ENCODE data around the gene PLPPR2. TPM values are rescaled to one million over a fixed set of nuclear protein-coding genes. Genes with fewer than 3 reads are reported as not detected.

Gene PLPPR2
- total RNA-seq, 1 donor from 2014 or later = 61.4 TPM

Other genes with a start within 250 kb of the PLPPR2 start
- 1.1 TPM for gene SPC24, start 199.7 kb upstream of the PLPPR2 start, total RNA-seq
- gene KANK2, start 157.9 kb upstream of the PLPPR2 start, total RNA-seq = 572 TPM
- not detected for gene ANGPTL8, start 115.8 kb upstream of the PLPPR2 start, total RNA-seq
- gene DOCK6, start 92.9 kb upstream of the PLPPR2 start, total RNA-seq = 140 TPM
- gene TSPAN16, start 59.3 kb upstream of the PLPPR2 start, total RNA-seq = not detected
- 33.6 TPM for gene RAB3D, start 15.8 kb upstream of the PLPPR2 start, total RNA-seq
- gene TMEM205, start 9.2 kb upstream of the PLPPR2 start, total RNA-seq = 225 TPM
- 79.0 TPM for gene CCDC159, start 8.9 kb upstream of the PLPPR2 start, total RNA-seq
- gene SWSAP1, start 19.2 kb downstream of the PLPPR2 start, total RNA-seq = 4.5 TPM
- 0.21 TPM for gene EPOR, start 28.9 kb downstream of the PLPPR2 start, total RNA-seq
- 63.2 TPM for gene RGL3, start 63.9 kb downstream of the PLPPR2 start, total RNA-seq
- gene ODAD3, start 79.7 kb downstream of the PLPPR2 start, total RNA-seq = not detected
- 208 TPM for gene PRKCSH, start 80.2 kb downstream of the PLPPR2 start, total RNA-seq
- gene ELAVL3, start 125.6 kb downstream of the PLPPR2 start, total RNA-seq = not detected
- gene ZNF653, start 150.4 kb downstream of the PLPPR2 start, total RNA-seq = 7.6 TPM
- gene ECSIT, start 173.7 kb downstream of the PLPPR2 start, total RNA-seq = 27.5 TPM
- gene CNN1, start 183.4 kb downstream of the PLPPR2 start, total RNA-seq = 477 TPM
- 28.9 TPM for gene ELOF1, start 203.8 kb downstream of the PLPPR2 start, total RNA-seq
- gene ACP5, start 222.2 kb downstream of the PLPPR2 start, total RNA-seq = not detected
- 7.6 TPM for gene ZNF627, start 242.1 kb downstream of the PLPPR2 start, total RNA-seq

Data from ascending aorta (tissue), 1 donor.